ENCODE results near the gene C8A.

C8A gene

GRCh38 chr1:56954664-56955063, 100.1 kb downstream of the C8A start:
- Histone ChIP-seq H3K27me3 (no peaks in the 10 kb centered on the region), H3K27ac (no peak overlapping the region), H3K36me3 (no peaks in the 10 kb centered on the region), H3K4me1 (ENCODE audit: control insufficient read depth in 1 of 2, insufficient read depth in 1 of 2, low read depth in 1 of 2, low read length in 1 of 2) (no peaks in the 10 kb centered on the region), H3K4me3 (ENCODE audit: low read depth in 1 of 2, low read length in 1 of 2) (no peak overlapping the region), H3K9me3 (no peaks in the 10 kb centered on the region)
- TF ChIP-seq CTCF (IDR thresholded peaks at IDR 0.05), result no peak

DNA sequence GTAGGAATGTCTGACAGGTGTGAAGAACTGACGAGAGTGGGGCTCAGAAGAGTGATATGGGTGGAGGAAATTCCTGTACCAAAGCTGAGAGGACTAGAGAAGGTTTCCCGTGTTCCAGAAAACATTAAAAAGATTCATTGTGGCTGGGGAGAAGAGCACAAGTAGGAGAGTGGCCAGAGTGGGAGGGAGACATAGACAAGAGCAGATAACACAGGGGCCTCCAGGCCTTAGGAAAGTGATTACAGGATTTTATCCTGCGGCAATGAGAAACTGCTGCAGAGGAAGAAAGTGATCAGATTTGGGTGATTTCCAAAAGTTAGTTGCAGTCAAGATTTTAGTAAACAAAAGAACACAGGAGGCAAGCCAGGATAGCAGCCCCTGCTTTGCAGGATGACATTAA, 103.3 kb downstream of the C8A start:
- H3K4me1 ChIP-seq (ENCODE audit: control insufficient read depth in 1 of 2, insufficient read depth in 1 of 2, low read depth in 1 of 2, low read length in 1 of 2), result no peaks in the 10 kb centered on the region

DNA sequence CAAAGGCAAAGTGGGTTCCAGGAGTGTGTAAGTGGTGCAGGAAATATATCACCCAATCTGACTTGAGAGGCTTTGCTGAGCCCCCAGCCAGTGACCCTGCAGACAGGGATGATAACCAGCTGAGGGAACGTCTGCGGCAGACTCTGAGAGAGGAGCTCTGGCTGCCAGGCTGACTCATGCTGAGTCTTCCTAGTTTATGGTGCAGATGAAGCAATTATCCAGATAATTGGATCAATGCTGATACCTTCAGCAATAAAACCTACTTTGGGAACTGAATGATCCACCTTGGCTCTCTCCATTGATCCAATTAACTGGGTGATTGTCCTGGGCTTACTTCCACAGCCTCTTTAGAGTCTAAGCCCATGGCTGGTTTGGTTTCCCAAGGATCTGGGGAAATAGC, 103.9 kb downstream of the C8A start:
- H3K36me3 ChIP-seq, result no peaks in the 10 kb centered on the region
- no peak overlapping the region for H3K27ac ChIP-seq
- no peaks in the 10 kb centered on the region for H3K4me1 ChIP-seq (ENCODE audit: control insufficient read depth in 1 of 2, insufficient read depth in 1 of 2, low read depth in 1 of 2, low read length in 1 of 2)
- no peak overlapping the region for H3K4me3 ChIP-seq (ENCODE audit: low read depth in 1 of 2, low read length in 1 of 2)
- TF ChIP-seq CTCF (IDR thresholded peaks at IDR 0.05), result no peak
- H3K9me3 ChIP-seq, result no peaks in the 10 kb centered on the region
- H3K27me3 ChIP-seq, result no peaks in the 10 kb centered on the region

More for the DNA sequence above, 103.3 kb downstream of the C8A start:
- no peak for TF ChIP-seq CTCF (IDR thresholded peaks at IDR 0.05)
- Histone ChIP-seq H3K27me3 (no peaks in the 10 kb centered on the region), H3K27ac (no peak overlapping the region), H3K9me3 (no peaks in the 10 kb centered on the region), H3K4me3 (ENCODE audit: low read depth in 1 of 2, low read length in 1 of 2) (no peak overlapping the region), H3K36me3 (no peaks in the 10 kb centered on the region)

DNA sequence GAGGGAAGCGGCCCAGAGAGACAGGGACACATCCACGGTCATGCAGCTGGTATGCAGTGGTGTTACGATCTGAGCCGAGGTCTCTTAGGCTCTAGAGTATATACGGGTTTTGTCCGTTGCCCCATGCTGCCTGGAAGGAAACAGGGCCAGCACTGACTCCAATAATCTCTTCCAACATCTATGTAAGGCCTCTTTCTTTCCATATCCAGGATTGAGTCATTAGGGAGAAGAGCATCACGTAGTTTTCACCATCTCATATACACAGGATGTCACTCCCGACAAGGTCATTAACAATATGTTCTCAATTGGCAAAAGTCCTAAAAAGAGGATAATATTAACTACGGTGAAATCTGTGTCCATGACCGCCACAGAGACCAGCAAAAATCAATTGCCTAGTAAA, 106.8 kb downstream of the C8A start:
- no peak overlapping the region for H3K4me3 ChIP-seq (ENCODE audit: low read depth in 1 of 2, low read length in 1 of 2)
- H3K9me3 ChIP-seq, result no peaks in the 10 kb centered on the region
- no peak overlapping the region for H3K27ac ChIP-seq
- H3K4me1 ChIP-seq (ENCODE audit: control insufficient read depth in 1 of 2, insufficient read depth in 1 of 2, low read depth in 1 of 2, low read length in 1 of 2), result no peaks in the 10 kb centered on the region
- no peaks in the 10 kb centered on the region for H3K36me3 ChIP-seq
- no peaks in the 10 kb centered on the region for H3K27me3 ChIP-seq
- TF ChIP-seq CTCF (IDR thresholded peaks at IDR 0.05), result no peak

GRCh38 chr1:56963667-56964066, 109.1 kb downstream of the C8A start:
- no peaks in the 10 kb centered on the region for H3K27me3 ChIP-seq
- no peaks in the 10 kb centered on the region for H3K9me3 ChIP-seq
- TF ChIP-seq CTCF (IDR thresholded peaks at IDR 0.05), result no peak
- H3K27ac ChIP-seq, result no peak overlapping the region
- H3K4me3 ChIP-seq (ENCODE audit: low read depth in 1 of 2, low read length in 1 of 2), result no peak overlapping the region
- H3K36me3 ChIP-seq, result no peaks in the 10 kb centered on the region
- no peaks in the 10 kb centered on the region for H3K4me1 ChIP-seq (ENCODE audit: control insufficient read depth in 1 of 2, insufficient read depth in 1 of 2, low read depth in 1 of 2, low read length in 1 of 2)

All from neutrophil (primary cell).